ENCODE measurements around the gene STOML2.

The STOML2 gene

DNA sequence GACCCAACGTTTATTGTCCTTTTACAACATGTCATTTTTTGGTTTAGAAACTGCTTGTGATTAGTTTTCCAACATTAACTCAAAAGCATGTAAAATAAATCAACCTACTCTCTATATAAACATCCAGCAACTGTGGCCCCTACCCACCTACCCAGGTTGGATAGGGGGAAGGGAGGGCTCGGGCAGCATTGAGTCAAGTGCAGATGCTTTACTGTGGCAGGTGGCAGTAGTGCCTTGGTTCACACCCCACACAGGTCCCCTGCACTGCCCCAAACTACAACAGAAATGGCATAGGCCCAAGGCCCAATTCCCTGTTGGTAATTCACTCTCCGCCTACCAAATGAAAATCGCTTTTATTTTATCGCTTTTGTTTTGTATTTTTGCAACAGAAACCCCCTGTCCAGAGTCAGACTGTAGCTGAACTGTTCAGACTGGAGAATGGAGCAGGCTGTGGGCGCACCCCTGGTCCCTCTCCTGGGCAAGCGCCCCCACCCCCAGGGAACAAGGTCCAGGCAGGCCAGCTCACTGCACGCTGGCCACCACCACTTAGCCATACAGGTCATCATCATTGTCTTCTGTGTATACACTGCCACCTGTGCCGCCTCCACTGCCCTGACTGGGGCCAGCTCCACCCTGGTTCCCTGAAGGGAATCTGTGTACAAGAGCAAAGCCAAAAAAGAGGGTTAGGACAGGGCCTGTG, 46.2 kb downstream of the STOML2 start:
- no peaks in the 10 kb centered on the region for H3K27me3 ChIP-seq (ENCODE audit: control insufficient read depth in 2 of 2, insufficient read depth in 2 of 2, low read length in 2 of 2)
- no peak overlapping the region for H3K4me3 ChIP-seq (ENCODE audit: low read length in 2 of 2)
- H3K27ac ChIP-seq (ENCODE audit: low read depth in 2 of 2, low read length in 2 of 2) = no peak overlapping the region
- H3K9ac ChIP-seq (ENCODE audit: low read depth in 1 of 2, low read length in 2 of 2) = no peak overlapping the region
- H3K9me3 ChIP-seq (ENCODE audit: control insufficient read depth in 2 of 2, low read length in 2 of 2) = no peaks in the 10 kb centered on the region
- H3K4me1 ChIP-seq (ENCODE audit: control insufficient read depth in 2 of 2, insufficient read depth in 2 of 2, low read length in 2 of 2) = no peaks in the 10 kb centered on the region
- H3K36me3 ChIP-seq (ENCODE audit: control insufficient read depth in 2 of 2, insufficient read depth in 2 of 2, low read length in 2 of 2) = peaks cover 60 to 80% of the 10 kb centered on the region in 2 donors

GRCh38 chr9:35054871-35055644, 47.9 kb downstream of the STOML2 start:
- no peak overlapping the region for H3K4me3 ChIP-seq (ENCODE audit: low read length in 2 of 2)
- H3K27ac ChIP-seq (ENCODE audit: low read depth in 2 of 2, low read length in 2 of 2) = no peak overlapping the region
- no peaks in the 10 kb centered on the region for H3K4me1 ChIP-seq (ENCODE audit: control insufficient read depth in 2 of 2, insufficient read depth in 2 of 2, low read length in 2 of 2)
- no peaks in the 10 kb centered on the region for H3K27me3 ChIP-seq (ENCODE audit: control insufficient read depth in 2 of 2, insufficient read depth in 2 of 2, low read length in 2 of 2)
- peaks cover 43 to 64% of the 10 kb centered on the region in 2 donors for H3K36me3 ChIP-seq (ENCODE audit: control insufficient read depth in 2 of 2, insufficient read depth in 2 of 2, low read length in 2 of 2)
- no peak overlapping the region for H3K9ac ChIP-seq (ENCODE audit: low read depth in 1 of 2, low read length in 2 of 2)
- no peaks in the 10 kb centered on the region for H3K9me3 ChIP-seq (ENCODE audit: control insufficient read depth in 2 of 2, low read length in 2 of 2)

DNA sequence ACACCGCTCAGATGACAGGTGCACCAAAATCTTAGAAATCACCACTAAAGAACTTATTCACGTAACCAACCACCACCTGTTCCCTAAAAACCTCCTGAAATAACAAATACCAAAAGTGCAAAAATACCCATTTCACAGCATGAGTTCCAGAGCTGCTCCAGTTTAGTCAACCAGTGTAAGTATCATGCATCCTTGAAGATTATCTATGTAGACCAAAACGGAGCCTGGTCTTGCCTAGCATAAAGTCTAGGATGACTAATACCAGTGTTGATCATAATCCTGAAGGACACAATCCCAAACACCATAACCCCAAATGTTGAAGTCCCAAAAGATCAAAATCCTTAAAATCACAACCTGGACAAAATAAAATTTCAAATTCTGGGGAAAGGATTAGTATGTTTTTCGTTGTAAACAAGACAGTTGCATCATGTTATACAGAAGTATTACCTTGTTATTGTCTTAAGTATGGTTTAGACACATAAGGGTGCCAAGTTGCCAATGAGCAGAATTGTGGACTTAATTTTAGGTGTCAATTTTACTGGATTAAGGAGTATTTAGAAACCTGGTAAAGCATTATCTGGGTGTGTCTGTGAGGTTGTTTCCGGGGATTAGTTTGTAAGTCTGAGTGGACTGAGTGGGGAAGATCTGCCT, 48.6 kb downstream of the STOML2 start:
- H3K4me1 ChIP-seq (ENCODE audit: control insufficient read depth in 2 of 2, insufficient read depth in 2 of 2, low read length in 2 of 2) = no peaks in the 10 kb centered on the region
- peaks cover 38 to 59% of the 10 kb centered on the region in 2 donors for H3K36me3 ChIP-seq (ENCODE audit: control insufficient read depth in 2 of 2, insufficient read depth in 2 of 2, low read length in 2 of 2)
- H3K27ac ChIP-seq (ENCODE audit: low read depth in 2 of 2, low read length in 2 of 2) = no peak overlapping the region
- no peaks in the 10 kb centered on the region for H3K27me3 ChIP-seq (ENCODE audit: control insufficient read depth in 2 of 2, insufficient read depth in 2 of 2, low read length in 2 of 2)
- H3K4me3 ChIP-seq (ENCODE audit: low read length in 2 of 2) = no peak overlapping the region
- no peak overlapping the region for H3K9ac ChIP-seq (ENCODE audit: low read depth in 1 of 2, low read length in 2 of 2)
- no peaks in the 10 kb centered on the region for H3K9me3 ChIP-seq (ENCODE audit: control insufficient read depth in 2 of 2, low read length in 2 of 2)

DNA sequence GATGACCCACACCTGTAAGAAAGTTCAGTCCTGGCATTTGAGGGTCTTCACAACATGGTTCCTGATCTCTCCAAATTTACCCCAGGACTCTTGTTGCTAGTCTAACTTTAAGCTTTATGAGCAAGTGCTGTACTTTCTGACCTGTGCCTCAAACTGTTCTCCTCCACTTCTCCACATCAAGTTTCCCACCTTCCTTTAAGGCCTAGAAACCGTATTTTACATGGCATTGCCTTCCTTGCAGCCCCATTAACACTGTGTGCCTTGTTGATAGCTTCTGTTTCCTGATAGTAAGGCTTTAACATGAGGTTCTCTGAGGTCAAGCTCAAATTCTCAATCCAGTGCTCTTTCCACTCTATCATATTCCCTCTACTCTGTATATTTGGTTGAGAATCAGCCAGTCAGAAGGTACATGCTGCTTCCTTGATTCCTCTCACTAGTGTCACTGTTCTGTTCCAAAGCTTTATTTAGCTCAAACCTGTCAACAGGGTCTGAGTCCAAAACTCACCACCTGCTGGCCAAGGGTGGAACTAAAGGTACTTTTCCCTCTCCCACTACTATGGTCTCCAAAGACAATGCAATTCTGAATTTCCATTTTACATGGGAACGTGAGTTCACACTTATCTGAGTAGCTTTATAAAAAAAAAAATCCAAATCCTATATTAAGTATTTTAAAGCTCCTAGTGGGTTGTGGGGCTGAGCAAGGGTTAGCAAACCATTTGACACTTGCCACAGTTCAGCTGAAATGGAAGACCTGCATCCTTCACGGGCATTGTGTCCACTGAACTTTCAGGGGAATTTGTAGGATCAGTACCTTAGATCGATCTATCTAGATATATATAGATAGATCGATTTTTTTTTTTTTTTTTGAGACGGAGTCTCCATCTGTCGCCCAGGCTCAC, 51.6 kb downstream of the STOML2 start:
- H3K36me3 ChIP-seq (ENCODE audit: control insufficient read depth in 2 of 2, insufficient read depth in 2 of 2, low read length in 2 of 2) = peaks cover 11 to 38% of the 10 kb centered on the region in 2 donors
- no peak overlapping the region for H3K27ac ChIP-seq (ENCODE audit: low read depth in 2 of 2, low read length in 2 of 2)

More for the DNA sequence above, 51.6 kb downstream of the STOML2 start:
- Histone ChIP-seq H3K27me3 (ENCODE audit: control insufficient read depth in 2 of 2, insufficient read depth in 2 of 2, low read length in 2 of 2) (no peaks in the 10 kb centered on the region), H3K9ac (ENCODE audit: low read depth in 1 of 2, low read length in 2 of 2) (no peak overlapping the region), H3K4me1 (ENCODE audit: control insufficient read depth in 2 of 2, insufficient read depth in 2 of 2, low read length in 2 of 2) (no peaks in the 10 kb centered on the region), H3K9me3 (ENCODE audit: control insufficient read depth in 2 of 2, low read length in 2 of 2) (no peaks in the 10 kb centered on the region), H3K4me3 (ENCODE audit: low read length in 2 of 2) (no peak overlapping the region)
